Measurements from ENCODE around the gene PSD2. TPM values are rescaled to one million over a fixed set of nuclear protein-coding genes. Genes with fewer than 3 reads are reported as not detected.

The PSD2 gene
- total RNA-seq, 4 donors from 2014 or later: 0.16 TPM; not detected in 3

DNA sequence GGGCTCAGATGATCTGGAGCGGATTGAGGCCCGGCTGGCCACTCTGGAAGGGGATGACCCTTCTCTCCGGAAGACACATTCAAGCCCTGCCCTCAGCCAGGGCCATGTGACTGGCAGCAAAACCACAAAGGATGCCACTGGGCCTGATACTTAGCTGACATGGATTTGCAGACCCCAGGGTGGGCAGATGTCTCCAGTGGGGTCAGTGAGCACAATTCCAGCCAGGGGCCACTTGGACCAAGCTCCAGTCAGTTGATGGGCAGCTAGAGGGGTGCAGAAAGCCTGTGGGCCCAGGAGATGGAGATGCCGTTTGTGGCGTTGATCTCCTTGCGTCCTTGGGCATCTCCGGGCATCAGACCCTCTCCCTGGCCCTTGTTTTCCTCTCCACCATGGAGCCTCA is 46.7 kb downstream of the PSD2 start:
- no peak overlapping the region for H3K27ac ChIP-seq
- H3K4me3 ChIP-seq: no peak overlapping the region
- peaks cover 31% of the 10 kb centered on the region for H3K27me3 ChIP-seq
- WGBS, 2 donors (ENCODE audit: low coverage in 1 of 2): 90% methylated on average over 2 to 7 of the region's 7 CpGs
- intact Hi-C loops (cut with DNase I; ENCODE audit: low total_unique reads) (loop anchor here (2.0 kb wide), 1 partner anchor 30 kb away; no protein-coding TSS in a partner anchor), in situ Hi-C loops (cut with MboI; ENCODE audit: low pct_ligation_motif_present in 1 of 4, low pct_unique_long_range_greater_than_20kb in 1 of 4, low sequenced_read_pairs in 3 of 4) (loop anchor here in 1 of 4 donors (5.0 kb wide), 1 partner anchor 55 kb away; no protein-coding TSS in a partner anchor)
- TF ChIP-seq POLR2AphosphoS5 (IDR thresholded peaks at IDR 0.05) (no peak), POLR2A (IDR thresholded peaks at IDR 0.05) (no peak), EP300 (IDR thresholded peaks at IDR 0.05; ENCODE audit: low read depth) (no peak)
- TF ChIP-seq, protein P1, sequence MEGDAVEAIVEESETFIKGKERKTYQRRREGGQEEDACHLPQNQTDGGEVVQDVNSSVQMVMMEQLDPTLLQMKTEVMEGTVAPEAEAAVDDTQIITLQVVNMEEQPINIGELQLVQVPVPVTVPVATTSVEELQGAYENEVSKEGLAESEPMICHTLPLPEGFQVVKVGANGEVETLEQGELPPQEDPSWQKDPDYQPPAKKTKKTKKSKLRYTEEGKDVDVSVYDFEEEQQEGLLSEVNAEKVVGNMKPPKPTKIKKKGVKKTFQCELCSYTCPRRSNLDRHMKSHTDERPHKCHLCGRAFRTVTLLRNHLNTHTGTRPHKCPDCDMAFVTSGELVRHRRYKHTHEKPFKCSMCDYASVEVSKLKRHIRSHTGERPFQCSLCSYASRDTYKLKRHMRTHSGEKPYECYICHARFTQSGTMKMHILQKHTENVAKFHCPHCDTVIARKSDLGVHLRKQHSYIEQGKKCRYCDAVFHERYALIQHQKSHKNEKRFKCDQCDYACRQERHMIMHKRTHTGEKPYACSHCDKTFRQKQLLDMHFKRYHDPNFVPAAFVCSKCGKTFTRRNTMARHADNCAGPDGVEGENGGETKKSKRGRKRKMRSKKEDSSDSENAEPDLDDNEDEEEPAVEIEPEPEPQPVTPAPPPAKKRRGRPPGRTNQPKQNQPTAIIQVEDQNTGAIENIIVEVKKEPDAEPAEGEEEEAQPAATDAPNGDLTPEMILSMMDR (IDR thresholded peaks at IDR 0.05): no peak
- no peaks in the 10 kb centered on the region for H3K36me3 ChIP-seq
- H3K9me3 ChIP-seq: no peaks in the 10 kb centered on the region
- no peak for DNase-seq
- peaks cover 0 to 3% (median 2%) of the 10 kb centered on the region in 4 donors for H3K4me1 ChIP-seq

DNA sequence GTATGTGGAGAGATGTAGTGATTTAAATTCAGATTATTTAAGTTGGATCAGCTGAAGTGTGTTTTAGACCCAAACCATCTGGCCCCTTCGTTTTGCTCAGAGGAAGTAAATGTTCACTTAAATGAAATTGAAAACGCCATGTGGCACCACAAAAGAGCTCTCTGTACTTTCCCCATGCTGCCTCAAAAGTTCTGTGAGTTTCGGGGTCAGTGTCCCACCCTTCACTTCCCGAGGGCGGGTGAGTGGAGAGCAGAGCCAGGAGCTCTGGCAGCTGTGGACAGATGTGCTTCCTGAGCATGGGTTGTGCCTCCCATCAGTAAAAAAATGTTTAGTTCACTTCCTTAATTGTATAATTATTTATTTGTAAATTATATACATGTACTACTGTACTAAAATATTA is 48.4 kb downstream of the PSD2 start:
- H3K27ac ChIP-seq: no peak overlapping the region
- peaks cover 43% of the 10 kb centered on the region for H3K27me3 ChIP-seq
- 27 to 46% methylated on average over 3 to 5 of the region's 5 CpGs for WGBS, 2 donors (ENCODE audit: low coverage in 1 of 2)
- in situ Hi-C loops (cut with MboI; ENCODE audit: low pct_ligation_motif_present in 1 of 4, low pct_unique_long_range_greater_than_20kb in 1 of 4, low sequenced_read_pairs in 3 of 4) (loop anchor here in 1 of 4 donors (5.0 kb wide), 1 partner anchor 57 kb away; no protein-coding TSS in a partner anchor), intact Hi-C loops (cut with DNase I; ENCODE audit: low total_unique reads) (loop anchor here (2.0 kb wide), 1 partner anchor 31 kb away; no protein-coding TSS in a partner anchor)
- no peaks in the 10 kb centered on the region for H3K36me3 ChIP-seq
- no peaks in the 10 kb centered on the region for H3K9me3 ChIP-seq
- TF ChIP-seq, protein P1 (IDR thresholded peaks at IDR 0.05): no peak
- no peak for TF ChIP-seq POLR2A (IDR thresholded peaks at IDR 0.05)
- TF ChIP-seq POLR2AphosphoS5 (IDR thresholded peaks at IDR 0.05): no peak
- TF ChIP-seq EP300 (IDR thresholded peaks at IDR 0.05; ENCODE audit: low read depth): no peak
- H3K4me3 ChIP-seq: no peak overlapping the region
- H3K4me1 ChIP-seq: peaks cover 4 to 10% (median 8%) of the 10 kb centered on the region in 4 donors
- DNase-seq: no peak

DNA sequence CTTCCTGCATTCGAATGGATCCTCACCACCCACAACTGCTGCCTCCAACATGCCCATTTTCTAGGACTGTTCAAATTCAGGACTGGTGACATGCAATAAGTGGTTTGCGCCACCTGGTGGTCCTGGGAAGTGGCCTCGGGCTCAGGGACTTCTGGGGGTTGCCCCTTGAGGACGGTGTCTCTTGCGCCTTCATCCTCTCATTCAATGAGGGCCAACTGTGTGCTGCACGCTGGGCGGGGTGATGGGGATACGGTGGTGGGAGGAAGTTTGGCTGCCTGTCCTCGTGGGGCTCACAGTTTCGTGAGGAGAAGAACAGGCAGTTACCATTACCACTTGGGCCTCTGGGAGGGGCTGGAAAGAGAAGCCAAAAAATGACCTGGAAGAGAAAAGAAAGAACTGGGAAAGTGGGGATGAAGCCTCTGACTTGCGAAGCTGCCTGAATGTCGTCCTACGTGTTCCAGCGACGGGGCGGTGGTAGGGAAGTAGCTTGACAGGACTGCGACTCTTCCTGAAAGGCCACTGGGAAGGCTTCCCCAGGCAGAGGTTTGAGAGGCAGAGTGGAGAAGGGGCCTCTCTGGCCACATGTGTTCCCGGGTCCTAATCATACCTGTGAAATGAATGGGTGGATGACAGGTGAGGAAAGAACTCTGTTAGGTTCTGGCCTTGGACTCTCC is 49.0 kb downstream of the PSD2 start:
- no peak overlapping the region for H3K27ac ChIP-seq

More for the DNA sequence above, 49.0 kb downstream of the PSD2 start:
- TF ChIP-seq POLR2A (IDR thresholded peaks at IDR 0.05) (no peak), EP300 (IDR thresholded peaks at IDR 0.05; ENCODE audit: low read depth) (no peak), POLR2AphosphoS5 (IDR thresholded peaks at IDR 0.05) (no peak)
- TF ChIP-seq, protein P1 (IDR thresholded peaks at IDR 0.05): peak; percentile 52 to 59 (median 58)
- intact Hi-C loops (cut with DNase I; ENCODE audit: low total_unique reads) (no loop called here), in situ Hi-C loops (cut with MboI; ENCODE audit: low pct_ligation_motif_present in 1 of 4, low pct_unique_long_range_greater_than_20kb in 1 of 4, low sequenced_read_pairs in 3 of 4) (loop anchor here in 1 of 4 donors (5.0 kb wide), 1 partner anchor 57 kb away; no protein-coding TSS in a partner anchor)
- H3K27me3 ChIP-seq: peaks cover 43% of the 10 kb centered on the region
- DNase-seq: peak; percentile 74
- H3K4me3 ChIP-seq: no peak overlapping the region
- H3K9me3 ChIP-seq: no peaks in the 10 kb centered on the region
- H3K36me3 ChIP-seq: no peaks in the 10 kb centered on the region
- 21 to 52% methylated on average over 2 to 18 of the region's 18 CpGs for WGBS, 2 donors (ENCODE audit: low coverage in 1 of 2)
- H3K4me1 ChIP-seq: peaks cover 4 to 10% (median 8%) of the 10 kb centered on the region in 4 donors

Measured in transverse colon (tissue), 4 donors.